Stomach (tissue), 9 donors: ENCODE results near the gene LRRC37A3. TPM values are rescaled to one million over a fixed set of nuclear protein-coding genes. Genes with fewer than 3 reads are reported as not detected.
"Not testable (repeated sequence)": the region's sequence is repeated elsewhere in the genome, so short reads cannot be mapped to it uniquely, and the experiment has no call there.

ENCODE experiments used
- DNase-seq, 2 donors: peaks; one replicate each; pipeline versions ENCODE4 v3.0.0 to v3.0.0-alpha.2; 2013 to 2019
- H3K27ac ChIP-seq, 5 donors: fragments of 200-600 bp in 4 of 5; sonication (generic) in 4 of 5; one replicate each; pipeline ENCODE4 v1.5.1; 2013 to 2019; ENCODE audit warnings: mild to moderate bottlenecking in 1 of 5, moderate library complexity in 1 of 5
- H3K27me3 ChIP-seq, 3 donors: fragments of 200-600 bp; sonication (generic); one replicate each; pipeline ENCODE4 v1.5.1; 2017 to 2019; ENCODE audit warnings: mixed run types in 1 of 3
- H3K36me3 ChIP-seq, 4 donors: fragments of 200-600 bp; sonication (generic); 1 replicate in 3 of 4; 2 replicates in 1 of 4; pipeline ENCODE4 v1.5.1; 2016 to 2019
- H3K4me1 ChIP-seq, 4 donors: fragments of 200-600 bp; sonication (generic); one replicate each; pipeline ENCODE4 v1.5.1; 2016 to 2019
- H3K4me3 ChIP-seq, 4 donors: fragments of 200-600 bp; sonication (generic) in 3 of 4; one replicate each; pipeline ENCODE4 v1.5.1; 2016 to 2019; ENCODE audit warnings: mild to moderate bottlenecking in 1 of 4
- H3K9me3 ChIP-seq, 4 donors: fragments of 200-600 bp; sonication (generic); one replicate each; pipeline ENCODE4 v1.5.1; 2016 to 2019
- POLR2A ChIP-seq, 4 donors: fragments of 450-650 bp; IDR thresholded peaks; one replicate each; pipeline ENCODE4 v1.6.1; 2016; ENCODE audit warnings: antibody characterized with exemption in 4 of 4, control low read depth in 2 of 4, mild to moderate bottlenecking in 1 of 4, moderate library complexity in 1 of 4
- POLR2AphosphoS5 ChIP-seq, 3 donors: sonication (generic); formaldehyde crosslinking; IDR thresholded peaks; one replicate each; pipeline ENCODE4 v1.6.1; 2016; ENCODE audit warnings: antibody characterized with exemption in 3 of 3
- WGBS, 5 donors: extraction: QIAGEN DNeasy Blood & Tissue Kit in 3 of 5; methylation state at CpG; one replicate each; pipeline versions ENCODE4 v1.1.5 to v1.1.7; 2013 to 2018; 5-methylcytosine and 5-hydroxymethylcytosine counted together
- intact Hi-C: fragments of 100-400 bp; cut with DNase I; formaldehyde crosslinking; loops from one replicate; pipeline ENCODE4 v1.15.1; 2023; ENCODE audit warnings: low total_unique reads
- polyA plus RNA-seq, 3 donors: library from polyadenylated mRNA; stranded (reverse); fragments of 200-250 nt; gene quantifications; one replicate each; pipeline ENCODE4 v1.2.3, GENCODE V29; 2013
- total RNA-seq, 5 donors: library from RNA; depleted of rRNA; stranded (reverse); fragments of >200 nt; gene quantifications; one replicate each; pipeline versions ENCODE4 v1.1.0 to v1.2.3, GENCODE V29; 2014 to 2016
- donor health status: healthy with polysubstance abuse.
- donor health status: Bipolar disorder and iron deficiency.
- donor health status: healthy.

Gene LRRC37A3
- total and polyA plus RNA-seq, 8 donors: 1.6 to 19.6 (median 3.9) TPM

GRCh38 chr17:64837018-64837761, 82.1 kb downstream of the LRRC37A3 start:
- peak; percentile 90 to 95 for DNase-seq
- H3K27me3 ChIP-seq, H3K36me3 ChIP-seq, intact Hi-C loops, H3K9me3 ChIP-seq: not testable (repeated sequence)
- H3K27ac ChIP-seq: peak overlapping the region; percentile 26 to 92 (median 89)
- TF ChIP-seq POLR2AphosphoS5 (IDR thresholded peaks at IDR 0.05) (peak; percentile 82 to 89 (median 84)), POLR2A (IDR thresholded peaks at IDR 0.05) (peak in 2 of 4 donors; percentile 21 to 55)
- peaks cover 0 to 30% (median 5%) of the 10 kb centered on the region in 4 donors for H3K4me1 ChIP-seq
- WGBS, 5 donors: 0 to 1% (median 0%) methylated on average over 12 to 51 of the region's 56 CpGs
- peak overlapping the region; percentile 52 to 69 (median 68) for H3K4me3 ChIP-seq

- H3K27me3 ChIP-seq, H3K9me3 ChIP-seq, H3K36me3 ChIP-seq, intact Hi-C loops: not testable (repeated sequence)
- DNase-seq: peak in 1 of 2 donors; percentile 47
- H3K4me3 ChIP-seq: peak overlapping the region; percentile 52 to 69 (median 68)
- 0 to 1% (median 0%) methylated on average over 23 to 24 of the region's 32 CpGs for WGBS, 5 donors
- peaks cover 0 to 30% (median 5%) of the 10 kb centered on the region in 4 donors for H3K4me1 ChIP-seq
- H3K27ac ChIP-seq: peak overlapping the region; percentile 26 to 92 (median 89)
Measured at GRCh38 chr17:64836623-64837017, 82.7 kb downstream of the LRRC37A3 start.

GRCh38 chr17:64834060-64834459, 85.2 kb downstream of the LRRC37A3 start:
- H3K36me3 ChIP-seq, intact Hi-C loops, H3K9me3 ChIP-seq, DNase-seq, H3K27me3 ChIP-seq, H3K27ac ChIP-seq, H3K4me3 ChIP-seq: not testable (repeated sequence)
- WGBS, 5 donors: 69 to 87% (median 82%) methylated on average over 3 of the region's 3 CpGs
- H3K4me1 ChIP-seq: peaks cover 0 to 53% (median 12%) of the 10 kb centered on the region in 4 donors

- Histone ChIP-seq H3K27ac (peak overlapping the region in 1 of 5 donors; percentile 42), H3K4me1 (peaks cover 0 to 41% (median 9%) of the 10 kb centered on the region in 4 donors), H3K36me3 (peaks cover 0 to 15% (median 12%) of the 10 kb centered on the region in 4 donors)
- intact Hi-C loops, H3K9me3 ChIP-seq, DNase-seq, H3K4me3 ChIP-seq, H3K27me3 ChIP-seq: not testable (repeated sequence)
- WGBS, 5 donors: 69 to 94% (median 88%) methylated on average over 1 of the region's 1 CpG
Measured at GRCh38 chr17:64830631-64831040, 88.6 kb downstream of the LRRC37A3 start.

- H3K9me3 ChIP-seq, intact Hi-C loops, DNase-seq, H3K4me3 ChIP-seq, H3K27me3 ChIP-seq: not testable (repeated sequence)
- peak overlapping the region in 1 of 5 donors; percentile 42 for H3K27ac ChIP-seq
- H3K4me1 ChIP-seq: peaks cover 0 to 36% (median 9%) of the 10 kb centered on the region in 4 donors
- H3K36me3 ChIP-seq: peaks cover 0 to 17% (median 14%) of the 10 kb centered on the region in 4 donors
- 55 to 69% (median 63%) methylated on average over 10 to 12 of the region's 12 CpGs for WGBS, 5 donors
Measured at GRCh38 chr17:64829824-64830630, 89.3 kb downstream of the LRRC37A3 start.

- intact Hi-C loops, H3K27ac ChIP-seq, H3K9me3 ChIP-seq, H3K27me3 ChIP-seq, H3K4me3 ChIP-seq, DNase-seq: not testable (repeated sequence)
- 88 to 96% (median 93%) methylated on average over 4 to 5 of the region's 5 CpGs for WGBS, 5 donors
- Histone ChIP-seq H3K4me1 (peaks cover 0 to 26% (median 8%) of the 10 kb centered on the region in 4 donors), H3K36me3 (peaks cover under 1 to 26% (median 22%) of the 10 kb centered on the region in 4 donors)
Measured at GRCh38 chr17:64829068-64829467, 90.2 kb downstream of the LRRC37A3 start.

- H3K9me3 ChIP-seq, H3K4me3 ChIP-seq, DNase-seq, H3K4me1 ChIP-seq, H3K27ac ChIP-seq, H3K27me3 ChIP-seq, intact Hi-C loops: not testable (repeated sequence)
- H3K36me3 ChIP-seq: peaks cover 10 to 82% (median 79%) of the 10 kb centered on the region in 4 donors
- 81 to 89% (median 86%) methylated on average over 4 to 5 of the region's 5 CpGs for WGBS, 5 donors
Measured at GRCh38 chr17:64818904-64819303, 100.4 kb downstream of the LRRC37A3 start.

- intact Hi-C loops, H3K9me3 ChIP-seq, H3K4me3 ChIP-seq, H3K27me3 ChIP-seq, H3K4me1 ChIP-seq, DNase-seq: not testable (repeated sequence)
- Histone ChIP-seq H3K27ac (peak overlapping the region in 2 of 5 donors; percentile 20 to 39), H3K36me3 (peaks cover 0 to 67% (median 65%) of the 10 kb centered on the region in 4 donors)
- 44 to 71% (median 58%) methylated on average over 4 to 5 of the region's 5 CpGs for WGBS, 5 donors
Measured at GRCh38 chr17:64815833-64816198, 103.5 kb downstream of the LRRC37A3 start.

- H3K4me1 ChIP-seq, H3K4me3 ChIP-seq, H3K27me3 ChIP-seq, intact Hi-C loops, H3K9me3 ChIP-seq: not testable (repeated sequence)
- peak in 1 of 2 donors; percentile 30 for DNase-seq
- Histone ChIP-seq H3K36me3 (peaks cover 0 to 62% (median 59%) of the 10 kb centered on the region in 4 donors), H3K27ac (peak overlapping the region in 2 of 5 donors; percentile 20 to 39)
- 53 to 82% (median 70%) methylated on average over 10 to 12 of the region's 12 CpGs for WGBS, 5 donors
Measured at GRCh38 chr17:64814993-64815832, 104.1 kb downstream of the LRRC37A3 start.
